Natural killer cell (primary cell): Measurements from ENCODE around the gene IQGAP3. TPM values are rescaled to one million over a fixed set of nuclear protein-coding genes. Genes with fewer than 3 reads are reported as not detected.

Experiments used
- ATAC-seq, 3 donors: fragments of 150-1000 bp in 2 of 3; fragments of 200-7000 bp in 1 of 3; cut with Tn5 transposase; 1 replicate in 1 of 3; 2 replicates in 2 of 3; pipeline ENCODE4 v1.10.0; 2021; ENCODE audit warnings: mild to moderate bottlenecking in 2 of 3, moderate library complexity in 2 of 3
- DNase-seq, 2 donors: peaks; one replicate each; pipeline versions ENCODE4 v3.0.0 to v3.0.0-alpha.2; 2013 to 2021; ENCODE audit warnings: mixed read lengths in 1 of 2
- H3K27ac ChIP-seq: one replicate; pipeline ENCODE4 v1.5.1; 2013; ENCODE audit warnings: mild to moderate bottlenecking, low read length
- H3K27me3 ChIP-seq: one replicate; pipeline ENCODE4 v1.6.1; 2013; ENCODE audit warnings: low read length; ENCODE audit not compliant: control insufficient read depth, insufficient read depth
- H3K36me3 ChIP-seq: one replicate; pipeline ENCODE4 v1.6.1; 2013; ENCODE audit warnings: low read length; ENCODE audit not compliant: control insufficient read depth, insufficient read depth
- H3K4me1 ChIP-seq: one replicate; pipeline ENCODE4 v1.6.1; 2013; ENCODE audit warnings: low read length; ENCODE audit not compliant: control insufficient read depth, insufficient read depth
- H3K4me3 ChIP-seq: one replicate; pipeline ENCODE4 v1.5.1; 2013; ENCODE audit warnings: low read length
- H3K9me3 ChIP-seq: one replicate; pipeline ENCODE4 v1.6.1; 2013; ENCODE audit warnings: low read length; ENCODE audit not compliant: control insufficient read depth, insufficient read depth
- H3K27ac Mint-ChIP-seq, 2 donors: one replicate each; pipeline ENCODE4 v1.8.0; 2022; ENCODE audit warnings: mild to moderate bottlenecking in 2 of 2, mixed read lengths in 2 of 2, moderate library complexity in 1 of 2
- H3K27me3 Mint-ChIP-seq, 2 donors: one replicate each; pipeline ENCODE4 v1.8.0; 2022; ENCODE audit warnings: low read depth in 2 of 2, mixed read lengths in 2 of 2
- H3K36me3 Mint-ChIP-seq: one replicate; pipeline ENCODE4 v1.8.0; 2022; ENCODE audit warnings: mixed read lengths
- H3K4me1 Mint-ChIP-seq, 2 donors: one replicate each; pipeline ENCODE4 v1.8.0; 2022; ENCODE audit warnings: mixed read lengths in 2 of 2
- H3K4me3 Mint-ChIP-seq: one replicate; pipeline ENCODE4 v1.8.0; 2022; ENCODE audit warnings: mild to moderate bottlenecking, moderate library complexity, mixed read lengths
- H3K9me3 Mint-ChIP-seq, 2 donors: one replicate each; pipeline ENCODE4 v1.8.0; 2022; ENCODE audit warnings: mixed read lengths in 2 of 2
- WGBS: methylation state at CpG from one replicate; pipeline ENCODE4 v1.1.7; 2013; ENCODE audit warnings: missing lambda C conversion rate; ENCODE audit not compliant: insufficient coverage; 5-methylcytosine and 5-hydroxymethylcytosine counted together
- intact Hi-C: fragments of 100-400 bp; cut with micrococcal nuclease; formaldehyde crosslinking; loops from one replicate; pipeline ENCODE4 v1.14.2; 2022
- total RNA-seq, 4 donors: library from RNA; stranded (reverse); fragments of 120-200 nt in 1 of 4; gene quantifications; one replicate each; pipeline versions ENCODE4 v1.2.3 to v1.2.4, GENCODE V29; 2013 to 2022
- TF ChIP-seq, protein P1 (sequence below): fragments of 200-600 bp; IDR thresholded peaks from one replicate; pipeline ENCODE4 v1.8.0; 2022; ENCODE audit warnings: antibody characterized with exemption

Gene IQGAP3
- total RNA-seq, 3 donors from 2014 or later (not counting 1 experiment from before 2014, with no cell fraction given): 0.08 to 0.21 (median 0.14) TPM

DNA sequence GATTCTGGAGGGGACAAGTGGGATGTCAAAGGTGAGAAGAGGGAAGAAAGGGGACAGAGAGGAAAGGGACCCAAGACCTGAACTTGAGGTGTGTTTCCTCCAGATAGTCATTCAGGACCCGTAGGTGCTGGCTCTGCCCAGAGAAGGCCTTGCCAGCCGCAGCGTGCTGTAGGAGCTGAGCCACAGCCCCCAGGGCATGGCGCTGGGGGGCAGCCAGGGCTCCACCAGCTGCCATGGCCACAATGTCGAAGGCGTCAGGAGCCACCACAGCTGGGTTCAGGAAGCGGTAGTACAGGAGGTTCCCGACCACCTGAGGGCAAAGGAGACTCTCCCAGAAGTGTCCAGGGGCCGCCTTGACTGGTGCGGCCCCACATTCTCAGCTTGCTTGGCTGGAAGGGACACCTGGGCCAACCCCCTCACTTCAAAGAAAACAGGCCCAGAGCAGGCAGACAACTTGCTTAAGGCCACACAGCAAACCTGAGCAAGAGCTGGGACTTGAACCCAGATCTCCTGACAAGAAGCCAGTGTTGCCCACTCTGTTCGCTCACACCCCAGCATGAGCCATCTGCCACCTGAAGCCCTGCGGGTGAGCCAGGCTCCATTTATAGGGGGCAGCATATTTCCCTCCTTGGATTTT lies 37.8 kb downstream of the IQGAP3 start:
- ATAC-seq: no peak

DNA sequence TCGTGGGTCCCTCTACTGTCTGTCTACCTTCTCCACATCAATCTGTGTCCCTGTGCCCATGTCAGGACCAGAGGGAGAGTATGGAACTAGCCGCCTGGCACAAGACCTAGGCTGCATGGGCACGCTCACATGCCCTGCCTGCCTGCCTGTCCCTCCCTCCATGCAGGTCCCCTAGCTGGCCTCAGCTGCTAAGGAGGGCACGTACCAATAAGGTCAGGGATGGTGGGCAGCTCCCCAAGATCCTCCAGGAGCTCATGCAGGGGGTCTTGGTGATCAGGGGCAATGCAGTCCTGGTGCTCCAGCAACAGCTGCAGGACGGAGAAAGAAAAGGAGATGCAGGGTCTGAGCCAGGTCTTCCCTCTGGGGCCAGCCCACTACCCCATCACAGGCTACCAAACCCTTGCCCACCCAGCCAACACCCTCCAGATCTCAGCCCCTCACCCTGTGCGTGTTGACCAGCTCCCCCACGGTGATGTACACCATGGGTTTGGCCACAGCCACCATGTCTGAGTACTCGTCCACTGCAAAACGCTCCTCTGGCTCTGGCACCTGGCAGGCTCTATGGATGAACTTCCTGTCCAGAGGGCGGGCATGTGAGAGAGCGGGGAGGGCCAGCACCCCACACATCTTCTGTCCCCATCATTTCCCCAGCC lies 38.7 kb downstream of the IQGAP3 start:
- Histone ChIP-seq H3K4me3 (no peak overlapping the region), H3K4me1 (peaks cover 1% of the 10 kb centered on the region), H3K36me3 (no peaks in the 10 kb centered on the region), H3K27ac (no peak overlapping the region), H3K9me3 (no peaks in the 10 kb centered on the region), H3K27me3 (no peaks in the 10 kb centered on the region)
- peaks cover 2 to 3% of the 10 kb centered on the region in 2 donors for H3K4me1 Mint-ChIP-seq
- TF ChIP-seq, protein P1, sequence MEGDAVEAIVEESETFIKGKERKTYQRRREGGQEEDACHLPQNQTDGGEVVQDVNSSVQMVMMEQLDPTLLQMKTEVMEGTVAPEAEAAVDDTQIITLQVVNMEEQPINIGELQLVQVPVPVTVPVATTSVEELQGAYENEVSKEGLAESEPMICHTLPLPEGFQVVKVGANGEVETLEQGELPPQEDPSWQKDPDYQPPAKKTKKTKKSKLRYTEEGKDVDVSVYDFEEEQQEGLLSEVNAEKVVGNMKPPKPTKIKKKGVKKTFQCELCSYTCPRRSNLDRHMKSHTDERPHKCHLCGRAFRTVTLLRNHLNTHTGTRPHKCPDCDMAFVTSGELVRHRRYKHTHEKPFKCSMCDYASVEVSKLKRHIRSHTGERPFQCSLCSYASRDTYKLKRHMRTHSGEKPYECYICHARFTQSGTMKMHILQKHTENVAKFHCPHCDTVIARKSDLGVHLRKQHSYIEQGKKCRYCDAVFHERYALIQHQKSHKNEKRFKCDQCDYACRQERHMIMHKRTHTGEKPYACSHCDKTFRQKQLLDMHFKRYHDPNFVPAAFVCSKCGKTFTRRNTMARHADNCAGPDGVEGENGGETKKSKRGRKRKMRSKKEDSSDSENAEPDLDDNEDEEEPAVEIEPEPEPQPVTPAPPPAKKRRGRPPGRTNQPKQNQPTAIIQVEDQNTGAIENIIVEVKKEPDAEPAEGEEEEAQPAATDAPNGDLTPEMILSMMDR: no peak
- peak overlapping the region in 1 of 2 donors; percentile 6 for H3K27ac Mint-ChIP-seq
- 94% methylated on average over 11 of the region's 11 CpGs for WGBS
- no peaks in the 10 kb centered on the region for H3K27me3 Mint-ChIP-seq
- ATAC-seq (no peak), DNase-seq (no peak)
- intact Hi-C loops: no loop called here
- H3K4me3 Mint-ChIP-seq: no peak overlapping the region
- no peaks in the 10 kb centered on the region for H3K9me3 Mint-ChIP-seq
- H3K36me3 Mint-ChIP-seq: no peaks in the 10 kb centered on the region

More for the DNA sequence above, 37.8 kb downstream of the IQGAP3 start:
- Histone ChIP-seq H3K27me3 (no peaks in the 10 kb centered on the region), H3K9me3 (no peaks in the 10 kb centered on the region), H3K4me3 (no peak overlapping the region), H3K4me1 (peaks cover 4% of the 10 kb centered on the region), H3K36me3 (no peaks in the 10 kb centered on the region), H3K27ac (no peak overlapping the region)
- Mint-ChIP-seq H3K4me3 (no peak overlapping the region), H3K9me3 (no peaks in the 10 kb centered on the region), H3K27ac (peak overlapping the region in 1 of 2 donors; percentile 6), H3K36me3 (no peaks in the 10 kb centered on the region), H3K4me1 (peaks cover 9 to 10% of the 10 kb centered on the region in 2 donors), H3K27me3 (no peaks in the 10 kb centered on the region)
- no peak for DNase-seq
- intact Hi-C loops: no loop called here
- WGBS: 94% methylated on average over 12 of the region's 12 CpGs
- TF ChIP-seq, protein P1: no peak

DNA sequence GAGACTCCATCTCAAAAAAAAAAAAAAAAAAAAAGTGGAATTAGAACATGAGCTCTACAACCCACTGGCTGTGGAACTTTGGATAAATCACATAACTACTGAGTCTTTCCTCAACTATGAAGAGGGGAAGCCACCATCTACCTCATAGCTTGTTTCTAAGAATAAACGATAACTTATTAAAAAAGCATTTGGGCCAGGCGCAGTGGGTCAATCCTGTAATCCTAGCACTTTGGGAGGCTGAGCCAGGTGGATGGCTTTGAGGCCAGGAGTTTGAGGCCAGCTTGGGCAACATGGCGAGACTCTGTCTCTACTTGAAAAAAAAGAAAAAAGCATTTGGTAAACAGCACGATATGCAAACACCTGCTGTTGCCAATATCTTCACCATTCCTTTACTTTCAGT lies 40.0 kb downstream of the IQGAP3 start:
- DNase-seq: no peak
- intact Hi-C loops: no loop called here
- H3K4me3 Mint-ChIP-seq: no peak overlapping the region
- TF ChIP-seq, protein P1: no peak
- H3K9me3 Mint-ChIP-seq: no peaks in the 10 kb centered on the region
- no peaks in the 10 kb centered on the region for H3K27me3 ChIP-seq
- peaks cover 8 to 9% of the 10 kb centered on the region in 2 donors for H3K4me1 Mint-ChIP-seq
- no peak overlapping the region for H3K27ac Mint-ChIP-seq
- 98% methylated on average over 3 of the region's 4 CpGs for WGBS
- H3K27ac ChIP-seq: no peak overlapping the region
- H3K27me3 Mint-ChIP-seq: no peaks in the 10 kb centered on the region
- peaks cover 3% of the 10 kb centered on the region for H3K4me1 ChIP-seq
- no peaks in the 10 kb centered on the region for H3K9me3 ChIP-seq
- H3K36me3 ChIP-seq: no peaks in the 10 kb centered on the region
- H3K36me3 Mint-ChIP-seq: no peaks in the 10 kb centered on the region
- ATAC-seq: no peak
- H3K4me3 ChIP-seq: no peak overlapping the region
